HL-60/S4 (cell line): ENCODE results near the gene CCDC92B.
"Not testable (repeated sequence)": the region's sequence is repeated elsewhere in the genome, so short reads cannot be mapped to it uniquely, and the experiment has no call there.

ENCODE experiments used
- in situ Hi-C: fragments of 300-500 bp; cut with MboI; formaldehyde crosslinking; loops from 2 replicates; pipeline ENCODE4 v1.14.3; 2022; ENCODE audit warnings: low sequenced_read_pairs

CCDC92B gene

DNA sequence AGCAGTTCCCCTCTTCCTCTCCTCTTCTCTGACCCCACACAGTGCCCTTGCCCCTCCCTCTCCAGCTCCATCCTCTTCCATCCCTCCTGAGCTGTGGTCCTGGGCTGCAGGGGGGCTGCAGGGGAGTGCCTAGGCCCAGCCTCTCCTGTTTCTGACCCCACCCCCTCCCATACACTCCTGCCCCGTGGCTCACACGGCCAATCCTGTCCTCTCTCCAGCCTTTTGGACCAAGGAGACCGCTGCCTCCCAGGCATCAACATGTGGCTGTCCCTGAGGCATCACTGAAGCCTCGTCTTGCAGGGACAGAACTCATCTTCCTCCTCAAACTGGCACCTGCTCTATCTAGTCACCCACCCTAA, 44.6 kb downstream of the CCDC92B start:
- in situ Hi-C loops, result no loop called here

DNA sequence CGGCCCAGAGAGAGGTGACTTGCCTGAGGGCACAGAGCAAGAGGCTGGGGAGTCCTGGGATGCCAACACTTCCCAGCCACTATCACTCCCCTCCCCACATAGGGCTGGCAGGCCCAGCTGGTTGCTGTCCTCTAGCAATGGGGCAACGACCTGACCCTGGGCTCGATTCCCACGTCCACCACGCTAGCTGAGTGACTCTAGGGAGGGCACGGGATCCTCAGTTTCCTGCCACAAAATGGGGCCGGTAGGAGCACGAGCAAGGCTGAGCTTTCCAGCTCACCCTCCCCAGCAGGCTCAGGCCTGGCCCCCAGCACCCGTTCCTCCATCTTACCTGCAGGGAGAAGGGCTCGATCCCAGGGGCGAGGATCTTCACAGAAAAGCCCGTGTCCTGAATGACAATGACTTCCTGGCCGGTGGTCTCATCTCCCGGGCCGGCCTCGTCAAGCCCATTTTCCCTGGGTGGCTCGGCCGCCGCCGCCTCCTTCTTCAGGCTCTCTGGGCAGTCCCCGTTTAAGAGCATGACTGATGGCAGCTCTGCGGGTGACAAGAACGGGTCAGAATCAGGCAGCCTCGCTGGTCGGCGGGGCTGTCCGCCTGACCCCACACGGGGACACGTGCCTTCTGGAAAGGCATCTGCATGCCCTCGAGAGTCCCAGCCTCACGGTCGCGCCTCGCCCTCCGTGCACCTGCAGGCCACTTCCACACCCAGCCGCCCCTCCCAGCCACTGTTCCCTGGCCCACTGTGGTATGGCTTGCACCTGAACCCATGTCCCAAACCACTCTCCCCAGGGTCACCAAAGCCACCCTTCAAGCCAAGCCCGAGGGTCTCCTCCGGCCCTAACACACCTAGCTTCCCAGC, 45.2 kb downstream of the CCDC92B start:
- in situ Hi-C loops, result no loop called here

DNA sequence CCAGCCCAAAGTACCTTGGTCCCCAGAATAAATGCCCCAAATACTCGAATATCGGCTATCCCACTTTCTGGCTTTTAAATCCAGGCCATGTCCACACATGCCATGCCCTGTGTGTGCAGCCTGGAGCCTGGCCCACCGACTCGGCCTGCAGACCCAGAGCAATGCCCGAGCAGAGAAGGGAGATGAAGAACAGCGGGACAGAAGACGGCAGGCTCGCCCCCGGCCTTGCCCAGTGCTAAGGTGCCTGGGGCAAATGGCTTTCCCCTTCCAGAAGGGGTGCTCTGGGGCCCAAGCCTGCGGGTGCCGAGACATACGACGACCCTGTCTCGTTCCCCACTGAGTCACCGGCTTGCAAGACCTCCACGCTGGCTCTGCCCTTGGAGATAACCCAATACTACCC, 45.8 kb downstream of the CCDC92B start:
- in situ Hi-C loops, result no loop called here

DNA sequence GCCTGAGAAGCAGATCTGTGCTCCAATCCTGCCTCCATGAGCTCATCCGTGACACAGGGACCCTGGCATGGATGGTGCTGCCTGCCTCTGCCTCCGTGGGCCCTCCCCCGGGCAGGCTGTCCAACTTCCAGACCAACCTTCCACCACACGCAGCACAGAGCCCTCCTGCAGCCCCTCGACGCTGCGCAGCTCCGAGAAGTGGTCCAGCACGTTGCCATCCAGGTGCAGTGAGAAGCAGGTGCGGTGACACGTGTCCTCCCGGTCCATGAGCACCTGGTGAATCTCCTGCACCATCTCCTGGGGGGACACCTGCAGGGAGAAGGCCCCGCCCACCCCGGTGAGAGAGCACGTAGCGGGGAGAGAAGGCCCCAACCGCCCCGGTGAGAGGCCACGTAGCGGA, 46.3 kb downstream of the CCDC92B start:
- in situ Hi-C loops, result no loop called here

DNA sequence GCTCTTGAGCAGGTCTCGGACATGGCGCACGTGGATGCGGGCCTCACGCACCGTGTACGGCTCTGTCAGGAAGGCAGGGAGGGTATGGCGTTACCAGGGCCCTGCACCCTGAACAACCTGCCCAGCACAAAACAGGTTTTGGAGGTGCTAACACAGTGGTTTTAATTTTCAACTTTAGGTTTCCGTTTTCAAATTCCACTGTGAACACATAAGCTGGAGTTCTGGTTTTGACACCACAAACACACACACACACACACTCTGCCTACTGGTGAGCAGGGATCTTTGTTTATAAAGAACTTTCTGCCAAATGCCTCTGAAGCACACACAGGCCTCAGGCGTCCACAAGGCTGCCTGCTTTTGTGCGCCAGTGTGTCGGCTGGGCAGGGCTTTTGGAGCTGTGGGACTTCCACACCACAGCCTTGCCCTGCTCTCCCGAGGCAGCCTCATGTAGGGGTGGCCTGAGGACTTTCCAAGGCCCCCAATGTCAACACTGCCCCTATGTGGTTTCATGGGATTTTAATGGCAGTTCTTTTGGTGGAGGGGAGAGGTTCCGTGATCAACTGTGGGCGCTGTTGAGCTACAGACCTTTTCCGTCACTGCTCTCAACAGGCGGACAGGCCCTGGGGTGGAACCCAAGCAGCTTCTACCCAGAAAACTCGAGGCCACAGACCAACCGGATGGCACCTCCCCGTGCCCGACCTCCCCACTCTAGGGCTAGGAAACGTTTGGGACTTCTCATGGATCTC, 47.3 kb downstream of the CCDC92B start:
- in situ Hi-C loops, result no loop called here

DNA sequence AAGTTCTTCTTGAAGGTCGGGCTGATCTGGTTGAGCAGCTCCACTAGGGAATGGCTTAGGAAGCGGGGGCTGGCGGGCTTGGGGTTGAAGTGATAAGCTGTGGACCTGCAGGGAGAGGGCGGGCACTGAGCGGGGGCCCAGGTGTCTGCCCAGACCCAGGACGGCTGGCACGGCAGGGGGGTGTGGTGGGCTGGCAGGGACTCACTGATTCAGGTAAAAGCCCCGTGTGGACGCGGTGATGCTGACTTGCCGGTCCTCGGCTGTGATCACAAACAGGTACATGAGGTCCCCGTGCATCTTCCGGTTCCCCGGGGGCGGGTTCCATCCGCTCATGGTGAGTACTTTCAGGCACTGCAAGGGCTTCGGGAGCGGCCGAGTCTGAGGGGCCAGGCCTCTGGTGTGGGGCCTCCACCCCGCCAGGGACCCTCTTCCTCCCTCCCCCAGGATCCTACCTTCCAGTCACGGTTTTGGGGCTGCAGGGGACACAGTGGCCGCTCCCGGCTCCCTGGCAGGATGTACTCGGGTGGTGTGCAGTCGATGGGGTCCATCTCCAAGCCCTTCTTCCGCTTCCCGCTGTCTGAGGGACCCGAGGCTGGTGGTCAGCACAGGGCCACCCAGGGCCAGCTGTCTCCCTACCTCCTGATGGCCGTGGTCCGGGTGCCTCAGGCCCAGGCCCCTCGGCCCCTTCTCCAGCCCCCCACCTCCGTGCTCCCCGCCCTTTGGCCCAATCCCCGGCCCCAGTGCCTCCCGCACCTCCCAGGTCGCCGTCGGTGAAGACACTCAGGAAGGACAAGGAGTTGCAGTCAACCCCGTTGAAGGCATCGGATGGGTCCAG, 48.1 kb downstream of the CCDC92B start:
- in situ Hi-C loops, result no loop called here

DNA sequence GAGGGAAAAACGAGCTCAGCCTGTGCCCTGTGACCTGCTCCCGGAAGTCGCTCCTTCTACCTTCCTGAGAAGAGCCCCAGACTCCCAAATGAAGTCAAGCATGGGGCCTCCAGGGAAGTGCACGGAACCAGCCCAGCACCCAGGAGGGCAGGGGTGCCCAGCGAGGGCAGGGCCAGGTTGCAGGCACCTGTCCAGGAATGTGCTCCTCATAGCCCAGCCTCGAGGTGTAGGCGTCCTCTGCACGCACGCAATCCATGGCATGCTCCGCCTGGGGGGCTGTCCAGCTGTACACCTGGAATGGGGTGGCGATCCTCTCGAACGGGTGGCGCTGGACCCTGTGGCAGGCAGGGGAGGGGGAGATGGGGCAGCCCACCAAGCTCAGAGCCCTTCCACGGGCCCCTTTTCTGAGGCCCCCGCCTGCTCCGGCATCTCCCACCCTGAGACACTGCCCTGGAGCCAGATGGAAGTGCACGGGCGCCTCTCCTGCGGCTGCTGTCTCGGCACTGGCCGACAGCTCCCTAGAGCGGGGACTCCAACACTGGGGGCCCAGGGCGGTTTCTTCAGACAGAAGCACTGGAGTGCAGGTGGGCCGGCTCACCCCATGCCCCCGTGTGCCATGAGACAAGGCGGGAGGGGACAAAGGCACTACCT, 48.8 kb downstream of the CCDC92B start:
- in situ Hi-C loops, result no loop called here

DNA sequence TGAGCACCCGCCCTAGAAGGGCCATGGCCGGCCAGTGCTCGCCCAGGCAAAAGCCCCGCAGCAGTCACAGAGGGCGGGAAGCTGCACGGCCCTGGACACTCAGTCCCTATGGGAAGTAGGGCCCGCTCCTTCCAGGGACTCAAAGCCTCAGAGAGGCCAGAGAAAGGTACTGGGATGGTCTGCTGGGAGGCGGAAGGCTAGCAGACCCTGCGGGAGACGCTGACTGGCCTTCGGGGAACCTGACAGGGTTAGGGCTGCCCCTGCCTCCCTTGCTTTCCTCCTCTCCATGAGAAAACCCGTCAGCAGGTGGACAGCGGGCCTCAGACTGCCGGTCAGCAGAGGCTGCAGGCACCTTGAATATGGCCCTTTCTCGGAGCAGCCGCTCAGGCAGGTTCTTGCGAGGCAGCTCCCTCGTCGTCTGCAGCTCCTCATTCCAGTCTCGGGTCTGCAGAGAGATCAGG, 49.4 kb downstream of the CCDC92B start:
- in situ Hi-C loops, result no loop called here

DNA sequence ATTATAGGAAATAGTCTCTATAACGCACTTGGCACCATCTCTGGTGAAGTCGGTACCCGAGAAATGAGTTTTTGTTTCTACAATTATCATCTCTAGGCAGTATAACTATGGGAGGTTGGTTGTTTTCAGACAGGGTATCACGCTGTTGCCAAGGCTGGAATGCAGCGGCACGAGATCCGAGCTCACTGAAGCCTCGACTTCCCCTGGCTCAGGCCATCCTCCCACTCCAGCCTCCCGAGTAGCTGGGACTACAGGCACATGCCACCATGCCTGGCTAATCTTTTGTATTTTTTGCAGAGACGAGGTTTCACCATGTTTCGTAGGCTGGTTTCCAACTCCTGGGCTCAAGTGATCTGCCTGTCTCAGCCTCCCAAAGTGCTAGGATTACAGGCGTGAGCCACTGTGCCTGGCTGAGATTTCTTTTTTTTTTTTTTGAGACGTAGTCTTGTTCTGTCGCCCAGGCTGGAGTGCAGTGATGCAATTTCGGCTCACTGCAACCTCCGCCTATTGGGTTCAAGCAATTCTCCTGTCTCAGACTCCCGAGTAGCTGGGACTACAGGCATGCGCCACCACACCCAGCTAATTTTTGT, 50.1 kb downstream of the CCDC92B start:
- in situ Hi-C loops, result not testable (repeated sequence)

DNA sequence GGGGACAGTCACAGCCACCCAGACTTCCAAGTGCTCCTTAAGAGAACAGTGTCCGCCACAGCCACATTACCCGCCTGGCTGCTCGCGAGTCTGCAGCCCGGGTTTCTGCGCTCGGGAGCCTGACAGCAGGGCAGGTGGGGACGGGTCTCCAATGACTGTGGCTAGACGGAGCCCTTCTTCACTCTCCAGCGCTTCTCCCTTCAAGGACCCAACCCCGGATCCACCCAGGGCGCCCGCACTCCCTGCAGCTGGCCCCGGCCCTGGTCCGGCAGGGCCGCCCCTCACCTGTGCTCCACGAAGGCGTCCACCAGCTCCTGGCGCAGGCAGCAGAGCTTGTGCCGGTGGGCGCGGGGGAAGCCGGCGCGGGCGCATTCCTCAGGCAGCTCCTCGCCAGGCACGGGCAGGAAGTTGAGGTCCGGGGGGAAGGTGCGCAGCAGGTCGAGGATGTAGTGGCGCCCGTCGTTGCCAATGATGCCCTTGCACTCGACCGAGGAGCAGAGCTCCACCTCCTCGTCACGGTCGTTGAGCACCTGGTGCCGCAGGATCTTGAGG, 51.8 kb downstream of the CCDC92B start:
- in situ Hi-C loops, result no loop called here

DNA sequence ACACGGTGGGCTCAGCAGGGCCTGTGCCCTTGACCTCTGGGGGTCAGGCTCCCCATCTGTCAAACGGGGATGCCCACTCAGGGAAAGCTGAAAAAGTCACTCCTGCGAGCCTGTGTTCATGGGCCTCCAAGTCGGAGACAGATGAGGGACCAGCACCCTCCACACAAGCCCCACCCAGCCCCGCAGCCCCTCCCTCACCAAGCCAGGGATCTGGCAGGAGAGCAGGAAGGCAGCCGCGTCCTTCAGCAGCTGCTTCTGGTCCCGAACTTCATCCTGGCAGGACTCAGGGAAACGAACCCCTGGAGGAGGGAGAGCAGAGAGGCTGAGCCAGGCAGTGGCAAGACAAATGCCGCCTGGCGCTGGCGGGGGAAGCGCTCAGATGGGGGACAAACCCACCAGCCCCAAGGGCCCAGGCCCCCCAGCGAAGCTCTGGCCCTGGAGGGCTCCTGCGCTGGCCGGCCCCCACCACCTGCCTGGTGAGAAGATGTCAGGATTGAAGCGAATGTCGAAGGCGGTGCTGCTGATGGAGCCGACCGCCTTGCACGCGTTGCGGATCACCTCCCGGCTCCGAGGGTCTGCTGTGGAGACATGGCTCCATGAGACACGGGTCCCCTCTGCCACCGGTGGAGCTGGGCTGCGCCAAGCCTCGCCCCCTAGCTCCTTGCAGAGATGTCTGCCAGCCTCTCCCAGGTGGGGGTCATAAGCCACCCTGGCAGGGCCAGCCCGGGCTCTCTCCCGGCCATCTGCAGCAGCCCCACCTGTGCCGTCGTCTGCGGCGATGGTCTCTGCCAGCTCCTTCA, 53.3 kb downstream of the CCDC92B start:
- in situ Hi-C loops, result no loop called here

DNA sequence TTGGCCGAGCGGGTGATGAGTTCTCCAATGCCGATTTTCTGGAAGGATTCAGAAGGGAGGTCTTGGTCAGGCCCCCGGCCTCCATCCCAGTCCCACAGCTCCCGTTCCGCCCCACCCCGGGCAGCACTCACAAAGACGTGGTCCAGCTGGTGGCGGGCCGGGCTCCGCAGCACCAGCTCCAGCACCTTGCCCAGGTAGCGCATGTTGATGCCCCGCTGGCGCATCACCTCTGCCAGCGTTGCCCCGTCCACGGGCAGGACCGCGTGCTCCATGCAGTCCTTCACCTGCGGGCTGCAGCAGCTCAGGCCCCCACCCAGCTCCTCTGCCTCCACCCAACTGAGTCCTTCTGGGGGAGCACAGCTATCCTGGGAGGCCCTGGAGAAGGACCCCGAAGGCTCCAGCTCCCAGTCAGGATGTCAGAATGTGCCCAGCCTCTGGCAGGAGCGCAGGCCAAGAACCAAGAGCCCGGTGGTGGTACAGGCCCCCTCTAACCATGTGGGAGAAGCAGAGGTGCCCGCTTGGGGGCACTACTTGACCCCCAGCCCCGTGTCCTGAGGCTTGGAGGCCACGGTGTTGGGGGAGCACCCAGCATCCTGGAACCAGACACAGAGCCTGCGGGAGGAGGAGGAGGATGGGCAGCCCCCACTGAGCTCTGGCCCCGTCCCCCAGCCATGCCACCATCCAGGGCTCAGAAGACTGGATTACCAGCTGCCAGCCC, 54.0 kb downstream of the CCDC92B start:
- in situ Hi-C loops, result no loop called here

DNA sequence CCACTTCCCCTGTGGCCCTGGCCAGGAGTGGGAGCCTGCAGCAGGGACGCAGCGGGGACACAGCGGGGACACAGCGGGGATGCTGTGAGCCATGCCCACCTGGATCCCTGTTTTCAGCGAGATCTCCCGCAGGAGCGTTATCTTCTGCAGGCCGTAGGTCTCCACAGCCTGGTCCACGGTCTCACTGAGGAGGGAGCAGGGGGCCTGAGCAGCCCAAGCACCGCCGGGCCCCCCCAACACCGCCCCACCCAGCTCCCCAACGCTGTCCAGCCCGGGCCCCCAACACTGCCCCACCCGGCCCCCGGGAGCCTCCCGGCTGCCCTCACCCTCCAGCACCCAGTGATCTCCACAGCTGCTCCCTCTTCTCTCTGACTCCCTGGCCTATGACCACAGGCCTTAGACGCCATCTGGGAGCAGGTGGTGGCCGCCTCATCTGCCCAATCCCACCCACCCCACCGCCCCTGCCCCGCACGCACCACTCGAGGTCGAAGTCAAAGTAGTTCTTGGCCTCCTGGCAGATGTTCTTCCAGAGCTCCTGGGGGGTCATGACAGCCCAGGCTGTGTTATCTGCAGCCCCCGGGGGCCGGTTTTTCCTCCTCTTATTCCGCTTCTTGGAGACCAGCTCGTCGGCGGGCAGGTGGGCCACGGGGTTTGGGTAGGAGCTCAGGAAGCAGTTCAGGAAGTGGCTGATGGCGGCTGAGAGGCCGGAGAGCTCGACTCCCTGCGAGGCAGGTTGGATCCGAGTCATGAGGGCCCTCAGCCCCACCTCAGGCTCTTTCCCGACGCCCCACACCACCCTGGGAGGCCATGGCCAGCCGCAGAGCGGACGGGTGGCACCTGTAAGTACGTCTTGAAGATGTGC, 54.8 kb downstream of the CCDC92B start:
- in situ Hi-C loops, result no loop called here

DNA sequence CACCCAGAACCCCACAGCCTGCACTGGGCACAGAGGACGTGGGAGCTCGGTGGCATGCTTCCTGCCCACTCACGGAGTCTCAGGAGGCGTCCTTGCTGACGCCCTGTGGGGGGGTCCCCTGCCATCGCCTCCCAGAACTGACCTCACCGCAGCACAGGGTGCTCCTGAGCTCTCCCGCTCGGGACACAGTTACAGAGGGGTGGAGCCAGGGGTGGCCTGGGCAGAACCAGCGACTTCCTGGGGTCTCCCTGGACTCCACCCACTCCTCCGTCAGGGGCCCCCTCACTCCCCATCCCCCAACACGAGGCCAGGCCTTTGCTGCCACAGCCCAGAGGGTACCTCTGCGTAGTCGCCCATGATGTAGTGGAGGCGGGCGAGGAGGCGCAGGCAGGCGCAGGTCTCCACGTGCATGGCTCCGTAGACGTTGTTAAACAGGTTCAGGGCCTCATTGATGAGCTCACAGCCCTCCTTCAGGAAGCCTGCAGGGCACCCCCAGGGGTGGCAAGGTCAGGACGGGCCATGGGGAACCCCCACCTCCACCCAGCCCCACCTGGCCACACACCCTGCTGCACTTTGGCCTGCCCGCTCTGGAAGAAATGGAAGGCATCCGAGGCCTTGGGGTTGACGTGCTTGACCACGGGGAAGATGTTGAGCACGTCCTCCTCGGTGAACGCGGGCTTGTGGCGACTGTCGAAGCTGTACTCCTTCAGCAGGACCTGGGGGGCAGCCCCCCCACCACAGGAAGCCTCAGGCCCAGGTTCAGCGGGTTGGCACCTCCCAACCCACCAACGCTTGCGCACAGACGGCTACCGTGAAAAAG, 55.7 kb downstream of the CCDC92B start:
- in situ Hi-C loops, result no loop called here

DNA sequence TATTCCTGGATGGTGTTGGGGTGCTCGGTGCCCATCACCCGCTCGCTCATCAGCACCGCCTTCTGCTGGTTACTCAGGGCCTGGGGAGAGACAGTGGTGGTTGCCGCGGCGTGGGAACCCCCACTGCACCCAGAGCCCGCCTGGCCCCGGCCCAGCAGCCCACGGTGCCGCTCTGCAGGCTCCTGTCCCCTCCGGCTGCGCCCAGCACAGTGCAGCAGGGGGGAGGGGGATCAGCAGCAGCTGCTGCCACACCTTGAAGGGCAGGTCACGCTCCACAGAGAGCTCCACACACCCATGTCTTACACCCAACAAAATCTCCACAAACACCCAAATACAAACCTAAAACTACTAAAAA, 56.7 kb downstream of the CCDC92B start:
- in situ Hi-C loops, result no loop called here

DNA sequence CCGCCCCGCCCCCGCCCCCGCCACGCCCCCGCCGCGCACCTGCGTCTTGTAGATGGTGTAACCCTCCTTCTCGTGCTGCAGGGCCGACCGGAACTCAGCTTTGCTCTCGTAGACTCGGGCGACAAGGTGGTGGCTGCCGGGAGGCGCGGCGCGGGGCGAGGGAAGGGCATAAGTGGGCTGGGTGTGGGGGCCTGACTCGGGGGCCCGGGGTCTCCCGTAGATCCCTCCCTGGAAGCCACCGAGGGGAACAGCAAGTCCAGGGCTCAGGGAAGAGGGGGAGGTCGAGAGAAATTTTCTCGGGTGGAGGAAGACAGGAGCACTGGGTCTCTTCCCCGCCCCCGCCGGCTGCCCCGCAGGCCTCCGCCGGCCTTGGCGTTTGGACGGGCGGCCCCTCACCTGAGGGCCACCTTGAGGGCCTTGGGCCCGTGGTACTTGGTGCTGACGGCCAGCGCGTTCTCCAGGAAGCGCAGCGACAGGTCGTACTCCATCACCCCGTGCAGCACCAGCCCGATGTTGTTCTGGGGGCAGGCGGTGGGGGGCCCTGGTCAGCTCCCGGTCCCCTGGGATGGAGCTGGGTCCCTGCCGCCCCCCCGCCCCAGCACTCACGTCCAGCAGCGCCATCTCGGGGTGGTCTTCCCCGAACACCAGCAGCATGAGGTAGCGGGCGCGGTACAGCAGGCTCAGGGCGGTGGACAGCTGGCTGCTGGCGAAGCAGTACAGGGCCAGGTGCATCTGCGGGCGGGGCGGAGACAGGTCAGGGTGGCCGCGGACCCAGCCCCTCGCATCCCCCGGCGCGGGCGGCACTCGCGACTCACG, 57.3 kb downstream of the CCDC92B start:
- in situ Hi-C loops, result no loop called here
